Astrocyte of the cerebellum (primary cell): Measurements from ENCODE around the gene TMEM126A.

Experiments
- DNase-seq: peaks from one replicate; pipeline ENCODE4 v3.0.0-alpha.2; 2011; ENCODE audit warnings: low read depth
- H3K4me3 ChIP-seq: 2 replicates; pipeline ENCODE4 v1.5.1; 2011; ENCODE audit warnings: mild to moderate bottlenecking, low read depth, low read length, moderate library complexity
- CTCF ChIP-seq: IDR thresholded peaks from 2 replicates; pipeline ENCODE4 v1.5.1; 2012; ENCODE audit warnings: low read length, low read depth, moderate library complexity, mild to moderate bottlenecking; ENCODE audit errors: missing control alignments
- in situ Hi-C: cut with HindIII; loops from 2 replicates; pipeline ENCODE4 v1.10.0; 2017; ENCODE audit warnings: low sequenced_read_pairs

The TMEM126A gene

GRCh38 chr11:85658180-85658579 is 10.4 kb downstream of the TMEM126A start:
- no peak overlapping the region for H3K4me3 ChIP-seq
- in situ Hi-C loops = no loop called here
- no peak for TF ChIP-seq CTCF
- no peak for DNase-seq

DNA sequence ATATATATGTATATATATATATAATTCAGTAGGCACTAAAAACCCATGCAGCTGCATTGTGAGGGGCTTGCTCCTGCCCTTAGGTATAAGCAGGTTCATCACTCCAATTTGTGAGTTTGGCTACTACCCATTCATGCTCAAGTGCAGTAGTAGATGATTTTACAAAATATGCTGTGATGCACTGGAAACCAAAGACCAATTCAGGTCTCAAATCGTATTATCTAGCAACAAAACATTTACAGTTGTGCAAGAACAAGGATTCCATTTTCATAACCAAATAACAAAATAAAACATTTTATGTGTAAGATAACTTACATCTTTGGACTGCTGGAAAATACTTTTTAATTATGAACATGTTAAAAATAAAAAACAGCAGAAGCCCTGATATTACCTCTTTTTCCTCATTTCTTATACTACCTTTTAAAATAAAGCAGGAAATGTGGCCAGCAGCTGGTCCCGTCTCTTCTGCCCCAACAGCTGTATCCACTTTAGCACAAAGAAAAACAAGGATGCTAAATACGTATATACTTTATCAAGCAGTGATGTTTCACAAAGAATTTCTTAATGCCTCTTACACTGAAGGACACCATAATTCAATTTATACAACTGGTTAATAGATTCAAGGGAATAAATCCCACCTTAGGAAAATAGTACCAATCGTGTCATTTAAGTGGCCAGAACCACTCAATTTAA is 14.4 kb downstream of the TMEM126A start:
- in situ Hi-C loops = no loop called here
- no peak for TF ChIP-seq CTCF
- peak overlapping the region; percentile 79 for H3K4me3 ChIP-seq
- DNase-seq = no peak

- TF ChIP-seq CTCF = no peak
- H3K4me3 ChIP-seq = peak overlapping the region; percentile 79
- in situ Hi-C loops = no loop called here
- no peak for DNase-seq
Observed at GRCh38 chr11:85663080-85663752, 15.4 kb downstream of the TMEM126A start.

GRCh38 chr11:85663753-85664614 is 16.2 kb downstream of the TMEM126A start:
- in situ Hi-C loops = no loop called here
- peak overlapping the region; percentile 79 for H3K4me3 ChIP-seq
- DNase-seq = no peak
- TF ChIP-seq CTCF = peak; percentile 36

GRCh38 chr11:85664615-85665481 is 17.1 kb downstream of the TMEM126A start, which contains the start of gene CREBZF:
Gene CREBZF, minus strand, starts transcription at chr11:85665129. Its CDS starts 254 bp downstream, at chr11:85664875.
- H3K4me3 ChIP-seq = peak within 1 kb of the TSS; percentile 79
- in situ Hi-C loops = no loop called here
- no peak for TF ChIP-seq CTCF
- peak; percentile 85 for DNase-seq
